Endothelial cell of umbilical vein (primary cell): Measurements from ENCODE around the gene BCL2L14. TPM values are rescaled to one million over a fixed set of nuclear protein-coding genes. Genes with fewer than 3 reads are reported as not detected.

ENCODE experiments used
- BruUV-seq: library from RNA; stranded (reverse); fragments of 400-500 nt; replicated peaks from 2 replicates; lab custom pipeline; 2021; lab: Mats Ljungman, UMichigan
- CTCF ChIA-PET: fragments of 300-600, 350-600 bp; sonication (Branson Sonifier 250); formaldehyde crosslinking; loops from one replicate; lab custom pipeline; 2021; ENCODE audit warnings: antibody characterized with exemption, inconsistent platforms; lab: Charles Lee
- POLR2A ChIA-PET: fragments of 300-600, 350-600 bp; sonication (Branson Sonifier 250); formaldehyde crosslinking; loops from one replicate; lab custom pipeline; 2021; ENCODE audit warnings: antibody characterized with exemption, inconsistent platforms; lab: Charles Lee
- DNase-seq: peaks from one replicate; pipeline ENCODE4 v3.0.0-alpha.2; 2011; ENCODE audit warnings: low read depth, low spot score
- FAIRE-seq: peaks from 2 replicates; lab custom pipeline; 2011; peaks lifted over from hg19 to GRCh38; lab: Jason Lieb, UNC
- H2AFZ ChIP-seq: 2 replicates; pipeline ENCODE4 v1.6.0; 2012; ENCODE audit warnings: low read depth, low read length, control low read depth, inconsistent platforms
- H3K27ac ChIP-seq: 2 replicates; pipeline ENCODE4 v1.5.1; 2011; ENCODE audit warnings: low read depth, mild to moderate bottlenecking, control low read depth, low read length, moderate library complexity; ENCODE audit not compliant: insufficient read depth
- H3K27me3 ChIP-seq, 2 experiments: 2 replicates each; pipeline versions ENCODE4 v1.6.0 to v1.6.1; 2011; ENCODE audit warnings: low read length in 2 of 2, mixed read lengths in 1 of 2; ENCODE audit not compliant: control insufficient read depth in 2 of 2, insufficient read depth in 2 of 2
- H3K36me3 ChIP-seq, 2 experiments: 2 replicates in 1 of 2; 3 replicates in 1 of 2; pipeline ENCODE4 v1.5.1; 2011; ENCODE audit warnings: low read length in 2 of 2, mild to moderate bottlenecking in 1 of 2, moderate library complexity in 1 of 2; ENCODE audit not compliant: control insufficient read depth in 2 of 2, insufficient read depth in 2 of 2; ENCODE audit errors: extremely low read depth in 1 of 2
- H3K4me1 ChIP-seq: 3 replicates; pipeline ENCODE4 v1.5.1; 2011; ENCODE audit warnings: mild to moderate bottlenecking, low read length; ENCODE audit not compliant: control insufficient read depth, insufficient read depth; ENCODE audit errors: extremely low read depth
- H3K4me2 ChIP-seq: 2 replicates; pipeline ENCODE4 v1.6.1; 2011; ENCODE audit warnings: low read length, control low read depth, mixed read lengths; ENCODE audit not compliant: insufficient read depth
- H3K4me3 ChIP-seq, 3 experiments: fragments of 200-600 bp in 1 of 3; sonication (generic), shearing (Covaris generic) in 1 of 3; replicated peaks in 1 of 3; 2 replicates each; pipeline ENCODE4 v1.5.1; 2011 to 2016; ENCODE audit warnings: control low read depth in 3 of 3, low read length in 3 of 3, mild to moderate bottlenecking in 2 of 3, inconsistent platforms in 1 of 3, low read depth in 1 of 3, moderate library complexity in 1 of 3; ENCODE audit not compliant: insufficient read depth in 1 of 3
- H3K79me2 ChIP-seq: 2 replicates; pipeline ENCODE4 v1.6.0; 2012; ENCODE audit warnings: low read length, inconsistent platforms; ENCODE audit not compliant: control insufficient read depth, insufficient read depth
- H3K9ac ChIP-seq: replicated peaks from 2 replicates; pipeline ENCODE3; 2011; ENCODE audit warnings: low read length, control low read depth; ENCODE audit not compliant: insufficient read depth; ENCODE audit errors: extremely low read depth
- H3K9me1 ChIP-seq: replicated peaks from 3 replicates; pipeline ENCODE4 v1.6.0; 2011; ENCODE audit warnings: mild to moderate bottlenecking, low read length; ENCODE audit not compliant: control insufficient read depth, insufficient read depth; ENCODE audit errors: extremely low read depth
- H3K9me3 ChIP-seq: replicated peaks from 2 replicates; pipeline ENCODE4 v1.5.1; 2012; ENCODE audit warnings: low read length, inconsistent platforms; ENCODE audit not compliant: control insufficient read depth, insufficient read depth
- H4K20me1 ChIP-seq: replicated peaks from 2 replicates; pipeline ENCODE3; 2011; ENCODE audit warnings: mild to moderate bottlenecking, low read length; ENCODE audit not compliant: control insufficient read depth, insufficient read depth; ENCODE audit errors: extremely low read depth
- CTCF ChIP-seq, 2 donors: IDR thresholded peaks; 1 replicate in 1 of 2; 2 replicates in 1 of 2; pipeline ENCODE4 v1.5.1; 2011; ENCODE audit warnings: low read length in 2 of 2, mild to moderate bottlenecking in 2 of 2, moderate library complexity in 2 of 2, control low read depth in 1 of 2, inconsistent platforms in 1 of 2, low read depth in 1 of 2; ENCODE audit not compliant: insufficient read depth in 1 of 2; ENCODE audit errors: extremely low read depth in 1 of 2
- EZH2 ChIP-seq: IDR thresholded peaks from 2 replicates; pipeline ENCODE4 v1.6.1; 2012; ENCODE audit warnings: borderline replicate concordance, low read depth, mild to moderate bottlenecking, moderate library complexity, low read length, inconsistent platforms; ENCODE audit not compliant: severe bottlenecking
- FOS ChIP-seq: IDR thresholded peaks from 2 replicates; pipeline ENCODE4 v1.6.1; 2011; ENCODE audit warnings: mild to moderate bottlenecking, low read length, moderate library complexity, borderline replicate concordance; ENCODE audit not compliant: insufficient read depth
- GATA2 ChIP-seq: IDR thresholded peaks from 2 replicates; pipeline ENCODE4 v1.7.0; 2011; ENCODE audit warnings: low read depth, mild to moderate bottlenecking, moderate library complexity, mixed read lengths, low read length; ENCODE audit not compliant: insufficient read length, insufficient read depth
- JUN ChIP-seq: IDR thresholded peaks from 2 replicates; pipeline ENCODE4 v1.6.1; 2011; ENCODE audit warnings: borderline replicate concordance, low read depth; ENCODE audit not compliant: insufficient read length, insufficient read depth
- MAX ChIP-seq: IDR thresholded peaks from 2 replicates; pipeline ENCODE4 v1.6.1; 2011; ENCODE audit not compliant: insufficient read depth, insufficient read length
- MYC ChIP-seq: IDR thresholded peaks from one replicate; pipeline ENCODE4 v1.6.1; 2011; ENCODE audit warnings: mild to moderate bottlenecking, low read depth, low read length
- POLR2A ChIP-seq: IDR thresholded peaks from 2 replicates; pipeline ENCODE4 v1.6.1; 2012; ENCODE audit warnings: low read depth, mild to moderate bottlenecking, control low read depth, low read length
- POLR2AphosphoS5 ChIP-seq: IDR thresholded peaks from 2 replicates; pipeline ENCODE4 v1.6.1; 2012; ENCODE audit warnings: low read depth, mild to moderate bottlenecking, control low read depth, low read length, moderate library complexity; ENCODE audit not compliant: insufficient read depth
- dilution Hi-C: fragments of 300-500 bp; cut with MboI; formaldehyde crosslinking; loops from one replicate; pipeline ENCODE4 v1.15.0; 2019; ENCODE audit warnings: low sequenced_read_pairs; ENCODE audit not compliant: extremely low pct_ligation_motif_present
- intact Hi-C: fragments of 100-400 bp; cut with micrococcal nuclease; formaldehyde crosslinking; loops from one replicate; pipeline ENCODE4 v1.10.0; 2022
- polyA plus RNA-seq, 4 experiments: library from polyadenylated mRNA; depleted of rRNA in 3 of 4; stranded (reverse) in 3 of 4; unstranded in 1 of 4; fragments of >200 nt; gene quantifications; 2 replicates each; pipeline versions ENCODE4 v1.2.1 to v1.2.3, GENCODE V29; 2011 to 2012; ENCODE audit warnings: missing spikeins in 1 of 4
- total RNA-seq: library from RNA; stranded (reverse); gene quantifications from 2 replicates; pipeline ENCODE4 v1.2.3, GENCODE V29; 2021

Gene BCL2L14
- total and polyA plus RNA-seq, 2 donors (not counting 3 experiments of a cell fraction or from before 2014, with no cell fraction given), result not detected

- Histone ChIP-seq H3K27ac (no peak overlapping the region), H3K27me3 (peaks cover 2 to 3% of the 10 kb centered on the region in 2 experiments), H3K4me1 (peaks cover 8% of the 10 kb centered on the region), H3K4me3 (no peak overlapping the region), H3K79me2 (no peaks in the 10 kb centered on the region), H4K20me1 (no peaks in the 10 kb centered on the region), H2AFZ (no peak overlapping the region), H3K9me3 (no peaks in the 10 kb centered on the region), H3K4me2 (no peak overlapping the region), H3K9me1 (no peaks in the 10 kb centered on the region), H3K9ac (no peak overlapping the region), H3K36me3 (no peaks in the 10 kb centered on the region)
- ChIA-PET POLR2A (no interaction called here), CTCF (interaction anchor here (0.8 to 6.1 kb wide), 16 partner anchors 11 to 700 kb away, joined by 3 to 429 read pairs (median 4); partner anchors contain the start of gene BORCS5)
- BruUV-seq, result no TSS peak
- TF ChIP-seq POLR2A (no peak), CTCF (IDR thresholded peaks at IDR 0.05; ENCODE audit: extremely low read depth in 1 of 2, insufficient read depth in 1 of 2, low read depth in 1 of 2, low read length in 2 of 2) (no peak), MAX (no peak), FOS (no peak), GATA2 (no peak), MYC (no peak), POLR2AphosphoS5 (no peak), JUN (no peak), EZH2 (no peak)
- dilution Hi-C loops, result loop anchor here (25.0 kb wide), 1 partner anchor 450 kb away; no protein-coding TSS in a partner anchor
- intact Hi-C loops, result loop anchor here (1.0 to 2.0 kb wide), 2 partner anchors 230 to 290 kb away; partner anchors contain the start of gene LRP6
- DNase-seq (no peak), FAIRE-seq (no peak)
Measured at GRCh38 chr12:12036901-12037300, 33.8 kb upstream of the BCL2L14 start.
